ENCODE data around the gene RDH5.
"Not testable (repeated sequence)": the region's sequence is repeated elsewhere in the genome, so short reads cannot be mapped to it uniquely, and the experiment has no call there.

The RDH5 gene

DNA sequence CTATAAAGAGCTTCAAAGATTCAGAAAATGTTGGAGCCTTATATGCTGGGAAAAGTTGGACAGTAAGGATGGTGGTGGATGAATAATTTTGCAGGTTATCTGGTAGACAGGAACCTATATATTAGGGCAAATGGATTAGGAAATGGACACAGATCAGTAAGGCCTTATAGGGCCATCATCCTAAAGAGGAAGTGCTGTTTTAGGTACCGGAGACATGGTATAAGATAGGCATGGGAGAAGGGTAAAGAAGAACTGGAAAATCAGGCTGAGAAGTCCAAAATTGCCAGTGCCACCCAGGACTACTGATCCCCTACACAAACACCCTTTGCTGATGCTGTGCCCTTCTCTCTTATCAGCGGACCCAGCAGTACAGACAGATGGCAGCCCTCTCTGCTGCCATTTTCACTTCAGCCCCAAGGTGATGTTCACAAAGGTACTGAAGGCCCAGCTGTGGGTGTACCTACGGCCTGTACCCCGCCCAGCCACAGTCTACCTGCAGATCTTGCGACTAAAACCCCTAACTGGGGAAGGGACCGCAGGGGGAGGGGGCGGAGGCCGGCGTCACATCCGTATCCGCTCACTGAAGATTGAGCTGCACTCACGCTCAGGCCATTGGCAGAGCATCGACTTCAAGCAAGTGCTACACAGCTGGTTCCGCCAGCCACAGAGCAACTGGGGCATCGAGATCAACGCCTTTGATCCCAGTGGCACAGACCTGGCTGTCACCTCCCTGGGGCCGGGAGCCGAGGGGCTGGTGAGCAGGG is 28.2 kb downstream of the RDH5 start:
- DNase-seq: no peak

DNA sequence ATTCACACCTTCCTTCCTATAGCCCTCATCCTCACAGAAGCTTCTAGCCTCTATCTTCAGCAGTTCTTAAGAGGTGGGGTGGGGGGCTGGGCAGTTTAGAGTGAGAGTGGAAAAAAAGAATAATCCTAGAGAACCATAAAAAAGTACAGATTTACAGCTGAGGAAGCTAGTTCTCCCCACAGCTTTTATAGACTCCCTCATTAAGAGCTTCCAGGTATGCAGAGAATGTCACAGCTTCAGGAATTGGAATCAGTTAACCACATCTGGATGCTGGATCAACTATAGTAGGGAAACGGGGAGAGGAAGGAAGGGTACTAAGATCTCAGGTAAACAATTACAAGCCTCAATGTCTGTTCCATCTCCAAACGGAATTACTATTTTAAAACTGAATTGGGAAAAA is 35.1 kb downstream of the RDH5 start:
- DNase-seq: no peak

DNA sequence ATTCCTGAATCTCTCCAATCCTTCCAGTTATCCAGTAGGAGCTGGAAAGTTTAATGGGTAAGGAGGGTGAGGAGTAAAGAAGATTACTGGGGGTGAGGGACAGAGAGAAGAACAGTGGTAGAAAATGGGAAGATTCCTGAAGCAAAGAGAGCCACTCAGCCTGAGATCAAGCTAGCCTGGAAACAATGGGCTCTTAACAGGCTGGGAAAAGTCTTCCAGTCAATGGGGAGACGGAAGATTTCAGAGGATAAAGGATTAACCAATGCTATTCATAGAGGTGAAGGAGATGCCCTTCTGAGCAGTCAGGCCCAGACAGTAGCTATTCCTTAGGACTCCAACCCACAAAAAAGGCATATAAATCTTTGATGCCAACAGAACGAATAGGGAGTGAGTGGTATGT is 37.5 kb downstream of the RDH5 start:
- DNase-seq: no peak

DNA sequence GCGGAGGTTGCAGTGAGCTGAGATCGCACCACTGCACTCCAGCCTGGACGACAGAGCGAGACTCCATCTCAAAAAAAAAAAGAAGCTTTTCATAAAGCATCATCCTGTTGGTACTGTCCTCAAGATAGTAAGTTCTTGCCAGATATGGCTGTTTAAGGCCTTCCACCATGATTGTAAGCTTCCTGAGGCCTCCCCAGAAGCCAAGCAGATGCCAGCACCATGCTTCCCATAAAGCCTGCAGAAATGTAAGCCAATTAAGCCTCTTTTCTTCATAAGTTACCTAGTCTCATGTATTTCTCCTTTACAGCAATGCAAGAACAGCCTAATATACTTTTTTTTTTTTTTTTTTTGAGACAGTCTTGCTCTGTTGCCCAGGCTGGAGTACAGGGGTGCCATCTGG is 38.4 kb downstream of the RDH5 start:
- DNase-seq: not testable (repeated sequence)

DNA sequence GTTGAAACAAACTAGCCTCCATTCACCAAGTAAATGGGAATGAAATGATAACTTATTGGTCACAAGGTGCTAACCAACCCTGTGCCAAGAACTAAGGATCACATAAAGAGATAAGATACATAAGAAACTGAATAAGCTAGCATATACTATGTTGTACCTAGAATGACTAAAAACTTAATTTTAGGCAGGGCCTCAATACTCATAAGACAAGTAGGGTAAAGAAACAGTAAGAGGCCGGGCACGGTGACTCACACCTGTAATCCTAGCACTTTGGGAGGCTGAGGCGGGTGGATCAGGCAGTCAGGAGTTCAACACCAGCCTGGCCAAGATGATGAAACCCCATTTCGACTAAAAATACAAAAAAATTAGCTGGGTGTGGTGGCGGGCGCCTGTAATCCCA is 40.5 kb downstream of the RDH5 start:
- peak; percentile 57 for DNase-seq

DNA sequence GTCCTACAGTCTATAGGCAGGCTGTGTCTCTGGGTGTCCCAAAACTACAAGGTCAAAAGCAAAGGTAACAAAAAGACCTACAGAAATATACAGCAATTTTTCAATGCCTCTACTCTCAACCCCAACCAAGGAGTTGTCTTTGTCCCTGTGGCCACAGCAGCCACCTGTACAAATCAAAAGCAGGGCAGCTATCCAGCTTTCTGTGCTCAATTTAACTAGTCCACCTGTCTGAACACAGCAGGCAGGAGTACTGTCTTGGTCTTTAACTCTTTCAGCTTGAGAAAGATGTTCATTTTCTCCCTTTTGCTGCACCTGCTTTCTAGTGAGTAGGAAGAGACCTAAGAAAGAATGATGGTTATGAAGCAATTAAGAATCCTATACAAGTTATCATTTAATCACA is 42.5 kb downstream of the RDH5 start:
- no peak for DNase-seq

DNA sequence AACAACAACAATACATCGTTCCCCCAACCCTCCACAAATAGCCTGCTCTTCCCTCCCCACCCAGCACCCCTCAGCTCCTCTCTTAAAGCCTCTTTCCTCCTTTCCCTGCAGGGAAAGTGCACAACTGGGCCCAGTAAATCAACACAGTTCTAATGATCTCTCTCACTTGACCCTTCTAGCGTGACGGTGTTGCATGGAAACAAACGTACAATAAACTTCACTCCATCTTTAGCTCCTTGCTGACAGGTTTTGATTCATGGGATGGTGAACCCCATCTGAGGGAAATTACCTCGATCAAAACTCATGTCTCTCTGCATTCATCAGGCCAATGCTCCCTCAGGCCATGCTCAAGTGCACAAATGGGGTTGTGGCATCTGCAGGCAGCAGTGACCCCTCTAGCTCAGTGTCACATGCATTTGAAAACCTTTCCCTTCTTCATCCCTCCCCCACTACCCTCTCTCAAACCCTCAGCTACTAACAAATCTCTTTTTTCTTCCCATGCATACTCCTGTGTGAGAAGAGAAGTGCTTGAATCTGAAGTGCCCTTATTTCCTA is 45.6 kb downstream of the RDH5 start:
- no peak for DNase-seq

DNA sequence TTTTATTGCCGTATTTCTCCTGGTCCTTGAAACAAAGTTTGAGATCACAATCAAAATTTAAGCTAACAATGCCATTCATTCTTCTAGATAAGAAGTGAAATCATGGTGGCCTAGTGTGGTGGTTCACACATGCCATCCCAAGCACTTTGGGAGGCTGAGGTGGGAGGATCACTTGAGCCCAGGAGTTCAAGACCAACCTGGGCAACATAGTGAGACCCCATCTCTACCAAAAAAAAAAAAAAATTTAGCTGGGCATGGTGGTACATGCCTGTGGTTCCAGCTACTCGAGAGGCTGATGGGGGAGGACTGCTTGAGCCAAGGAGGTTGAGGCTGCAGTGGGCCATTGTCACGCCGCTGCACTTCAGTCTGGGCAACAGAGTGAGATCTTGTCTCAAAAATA is 47.0 kb downstream of the RDH5 start:
- DNase-seq: no peak

DNA sequence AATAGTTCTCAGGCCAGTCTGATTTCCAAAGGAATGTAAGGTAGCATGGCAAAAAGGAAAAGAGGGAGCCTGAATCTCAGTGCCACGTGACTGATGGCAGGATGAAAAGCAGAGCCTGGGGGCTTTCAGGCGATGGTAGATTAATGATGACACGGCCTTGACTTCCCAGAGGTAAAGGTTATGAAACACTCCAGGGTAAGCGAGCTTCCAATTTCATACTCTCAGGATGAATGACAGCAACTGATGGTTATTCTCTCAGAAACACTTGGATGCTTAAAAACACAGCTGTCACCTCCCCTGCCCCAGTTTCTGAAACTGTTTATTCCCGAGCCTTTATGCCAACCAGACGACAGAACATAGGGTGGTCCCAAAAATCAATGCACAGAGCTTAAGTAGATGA is 51.5 kb downstream of the RDH5 start:
- DNase-seq: no peak

All from activated naive CD4-positive, alpha-beta T cell treated with Interleukin-2 at 50 U/mL for 16 hours (primary cell).